ENCODE measurements around the gene POLE. TPM values are rescaled to one million over a fixed set of nuclear protein-coding genes. Genes with fewer than 3 reads are reported as not detected.
A peak's percentile ranks its signal among the peaks of the same experiment; 100 is the strongest.

POLE gene
- total and polyA plus RNA-seq, 9 of the 15 experiments (the other 6 are each of a cell fraction or from before 2014, with no cell fraction given): 2.4 to 154 (median 49.6) TPM

DNA sequence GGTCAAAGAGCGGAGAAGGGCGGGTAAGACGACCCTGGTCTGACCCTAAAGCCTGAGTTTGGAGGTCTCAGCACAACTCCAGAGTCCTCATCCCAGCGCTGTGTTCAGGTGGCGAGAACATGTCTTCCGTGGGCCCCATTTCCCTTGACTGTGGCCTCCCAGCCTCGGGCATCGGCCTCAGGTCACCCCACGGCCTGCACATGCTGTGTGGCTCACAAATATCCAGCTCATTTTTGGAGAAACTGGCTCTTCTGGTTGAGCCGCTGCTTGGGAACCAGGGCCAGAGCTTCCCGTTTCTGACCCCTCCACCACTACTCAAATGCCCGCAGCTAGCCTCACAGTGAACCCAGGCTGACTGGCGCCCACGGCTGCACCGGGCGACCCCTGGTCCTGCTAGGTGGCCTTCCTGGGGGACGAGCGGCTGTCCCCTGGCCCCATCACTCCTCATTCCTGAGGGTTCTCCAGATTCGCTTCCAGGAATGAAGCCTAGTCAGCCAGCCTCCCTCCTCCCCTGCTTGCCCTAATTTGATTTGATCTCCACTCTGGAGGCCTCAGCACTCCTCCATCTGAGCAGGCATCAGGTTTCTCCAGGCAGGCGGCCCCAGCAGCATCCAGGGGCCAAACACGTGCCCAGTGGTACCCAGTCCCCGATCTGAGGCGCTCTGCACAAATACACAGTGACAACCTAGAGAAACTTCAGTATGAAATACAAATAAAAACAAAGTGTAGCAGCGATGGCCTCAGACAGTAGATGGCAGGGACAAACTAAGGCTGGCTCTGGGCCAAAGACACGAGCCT is 63.9 kb downstream of the POLE start:
- no TSS peak for BruUV-seq (replicated peaks)
- intact Hi-C loops (cut with micrococcal nuclease): no loop called here
- no peaks in the 10 kb centered on the region for H3K9me1 ChIP-seq (ENCODE audit: control insufficient read depth, insufficient read depth, low read length)
- FAIRE-seq (no peak), ATAC-seq (no peak), DNase-seq (ENCODE audit: extremely low read depth in 1 of 4, low spot score in 3 of 4) (no peak)
- H3K4me3 ChIP-seq: no peak overlapping the region
- in situ Hi-C loops (cut with MboI): no loop called here
- H3K4me1 ChIP-seq (replicated peaks in 1 of 2; ENCODE audit: control insufficient read depth in 2 of 2, insufficient read depth in 2 of 2, low read length in 2 of 2): peaks cover 12 to 55% of the 10 kb centered on the region in 2 experiments; a peak in 4 of 5 replicates
- H3K4me2 ChIP-seq (ENCODE audit: insufficient read depth, low read length): no peak overlapping the region
- no peak overlapping the region for H3K27ac ChIP-seq (ENCODE audit: extremely low read depth, low read depth, low read length)
- H3K36me3 ChIP-seq (ENCODE audit: control insufficient read depth, insufficient read depth, low read length): peaks cover 48% of the 10 kb centered on the region; the same call in 2 of the 3 replicates
- H3K9me3 ChIP-seq (replicated peaks; ENCODE audit: control insufficient read depth, insufficient read depth, low read depth, low read length): no peaks in the 10 kb centered on the region
- CTCF ChIA-PET (ENCODE audit: low intra/inter-chr PET ratio): no interaction called here
- H3K27me3 ChIP-seq (ENCODE audit: control insufficient read depth in 2 of 2, insufficient read depth in 2 of 2, low read length in 2 of 2): no peaks in the 10 kb centered on the region
- no peak overlapping the region for H2AFZ ChIP-seq (ENCODE audit: low read depth, low read length)
- TF ChIP-seq POLR2AphosphoS2 (IDR thresholded peaks at IDR 0.05; ENCODE audit: low read length): peak; percentile 15; the same call in 1 of the 2 replicates
- no peak for TF ChIP-seq NR2C2 (CRISPR knock-in tag; IDR thresholded peaks at IDR 0.05)
- TF ChIP-seq NR2C2 (tag; IDR thresholded peaks at IDR 0.05): peak; percentile 13; the same call in 1 of the 2 replicates
- TF ChIP-seq SP1 (CRISPR knock-in tag; IDR thresholded peaks at IDR 0.05): no peak
- peak; percentile 80 for TF ChIP-seq NFIC (IDR thresholded peaks at IDR 0.05)
- no peak for TF ChIP-seq SMARCA5 (IDR thresholded peaks at IDR 0.05)
- TF ChIP-seq, protein P1, sequence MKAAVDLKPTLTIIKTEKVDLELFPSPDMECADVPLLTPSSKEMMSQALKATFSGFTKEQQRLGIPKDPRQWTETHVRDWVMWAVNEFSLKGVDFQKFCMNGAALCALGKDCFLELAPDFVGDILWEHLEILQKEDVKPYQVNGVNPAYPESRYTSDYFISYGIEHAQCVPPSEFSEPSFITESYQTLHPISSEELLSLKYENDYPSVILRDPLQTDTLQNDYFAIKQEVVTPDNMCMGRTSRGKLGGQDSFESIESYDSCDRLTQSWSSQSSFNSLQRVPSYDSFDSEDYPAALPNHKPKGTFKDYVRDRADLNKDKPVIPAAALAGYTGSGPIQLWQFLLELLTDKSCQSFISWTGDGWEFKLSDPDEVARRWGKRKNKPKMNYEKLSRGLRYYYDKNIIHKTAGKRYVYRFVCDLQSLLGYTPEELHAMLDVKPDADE (conservative IDR thresholded peaks at IDR 0.05; ENCODE audit: control insufficient read depth, low read depth, low read length): no peak
- TF ChIP-seq, protein P2, sequence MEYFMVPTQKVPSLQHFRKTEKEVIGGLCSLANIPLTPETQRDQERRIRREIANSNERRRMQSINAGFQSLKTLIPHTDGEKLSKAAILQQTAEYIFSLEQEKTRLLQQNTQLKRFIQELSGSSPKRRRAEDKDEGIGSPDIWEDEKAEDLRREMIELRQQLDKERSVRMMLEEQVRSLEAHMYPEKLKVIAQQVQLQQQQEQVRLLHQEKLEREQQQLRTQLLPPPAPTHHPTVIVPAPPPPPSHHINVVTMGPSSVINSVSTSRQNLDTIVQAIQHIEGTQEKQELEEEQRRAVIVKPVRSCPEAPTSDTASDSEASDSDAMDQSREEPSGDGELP (CRISPR knock-in tag; IDR thresholded peaks at IDR 0.05; ENCODE audit: borderline replicate concordance): 0 out of 2 replicates have a peak, but pooled peaks have one; percentile 15
- TF ChIP-seq ZNF695 (CRISPR knock-in tag; IDR thresholded peaks at IDR 0.05): no peak
- TF ChIP-seq, protein P3, sequence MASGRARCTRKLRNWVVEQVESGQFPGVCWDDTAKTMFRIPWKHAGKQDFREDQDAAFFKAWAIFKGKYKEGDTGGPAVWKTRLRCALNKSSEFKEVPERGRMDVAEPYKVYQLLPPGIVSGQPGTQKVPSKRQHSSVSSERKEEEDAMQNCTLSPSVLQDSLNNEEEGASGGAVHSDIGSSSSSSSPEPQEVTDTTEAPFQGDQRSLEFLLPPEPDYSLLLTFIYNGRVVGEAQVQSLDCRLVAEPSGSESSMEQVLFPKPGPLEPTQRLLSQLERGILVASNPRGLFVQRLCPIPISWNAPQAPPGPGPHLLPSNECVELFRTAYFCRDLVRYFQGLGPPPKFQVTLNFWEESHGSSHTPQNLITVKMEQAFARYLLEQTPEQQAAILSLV (tag; IDR thresholded peaks at IDR 0.05): no peak
- peak; percentile 47; the same call in 1 of the 2 replicates for TF ChIP-seq ZNF263 (CRISPR knock-in tag; IDR thresholded peaks at IDR 0.05; ENCODE audit: borderline replicate concordance)
- peak; percentile 47; the same call in 1 of the 2 replicates for TF ChIP-seq POLR2G (IDR thresholded peaks at IDR 0.05; ENCODE audit: low read depth, low read length)
- 73% methylated on average over 24 of the region's 25 CpGs for WGBS (ENCODE audit: insufficient coverage, low coverage, missing lambda C conversion rate)
- peak overlapping the region in 1 of 2 experiments; percentile 68; a peak in 2 of 4 replicates for H3K9ac ChIP-seq (ENCODE audit: insufficient read depth in 1 of 2, low read depth in 2 of 2, low read length in 2 of 2)
- POLR2A ChIA-PET: interaction anchor here (0.6 to 1.4 kb wide), 5 partner anchors 9 to 145 kb away, joined by 3 to 5 read pairs (median 3); no protein-coding TSS in a partner anchor
- H3K79me2 ChIP-seq (ENCODE audit: control insufficient read depth, insufficient read depth, low read length): no peaks in the 10 kb centered on the region
- H4K20me1 ChIP-seq (replicated peaks; ENCODE audit: control insufficient read depth, insufficient read depth, low read length): 0 out of 2 replicates have a peak, but pooled peaks cover 3% of the 10 kb centered on the region
